Activated CD4-positive, alpha-beta T cell treated with anti-CD3 and anti-CD28 coated beads, Interleukin-2, amount 10 ng/mL, durations not matched to agents 7 days and 5 days (primary cell): ENCODE data around the gene PSRC1. TPM values are rescaled to one million over a fixed set of nuclear protein-coding genes. Genes with fewer than 3 reads are reported as not detected.
"Not testable (repeated sequence)": the region's sequence is repeated elsewhere in the genome, so short reads cannot be mapped to it uniquely, and the experiment has no call there.

Source experiments
- CTCF ChIA-PET: fragments of 350-600 bp; sonication (Branson Sonifier 250); formaldehyde crosslinking; loops from one replicate; lab custom pipeline; 2021; ENCODE audit warnings: antibody characterized with exemption; lab: Charles Lee
- POLR2A ChIA-PET: fragments of 350-600 bp; sonication (Branson Sonifier 250); formaldehyde crosslinking; loops from one replicate; lab custom pipeline; 2021; ENCODE audit warnings: antibody characterized with exemption; lab: Charles Lee
- DNase-seq: peaks from one replicate; pipeline ENCODE4 v3.0.0-alpha.2; 2020
- H3K27ac Mint-ChIP-seq: one replicate; pipeline ENCODE4 v1.8.0; 2021; ENCODE audit warnings: mild to moderate bottlenecking, moderate library complexity, mixed read lengths
- H3K27me3 Mint-ChIP-seq: one replicate; pipeline ENCODE4 v1.8.0; 2021; ENCODE audit warnings: mixed read lengths
- H3K36me3 Mint-ChIP-seq: one replicate; pipeline ENCODE4 v1.8.0; 2021; ENCODE audit warnings: low read depth, mixed read lengths
- H3K4me1 Mint-ChIP-seq: one replicate; pipeline ENCODE4 v1.8.0; 2021; ENCODE audit warnings: mixed read lengths
- H3K4me3 Mint-ChIP-seq: one replicate; pipeline ENCODE4 v1.8.0; 2021; ENCODE audit warnings: mild to moderate bottlenecking, moderate library complexity, mixed read lengths
- H3K9me3 Mint-ChIP-seq: one replicate; pipeline ENCODE4 v1.8.0; 2021; ENCODE audit warnings: mixed read lengths
- total RNA-seq, 2 experiments: library from RNA; stranded (reverse); gene quantifications; one replicate each; pipeline ENCODE4 v1.2.3, GENCODE V29; 2021

PSRC1 gene
- total RNA-seq, 2 experiments from 2014 or later = 32.7 to 34.5 TPM

DNA sequence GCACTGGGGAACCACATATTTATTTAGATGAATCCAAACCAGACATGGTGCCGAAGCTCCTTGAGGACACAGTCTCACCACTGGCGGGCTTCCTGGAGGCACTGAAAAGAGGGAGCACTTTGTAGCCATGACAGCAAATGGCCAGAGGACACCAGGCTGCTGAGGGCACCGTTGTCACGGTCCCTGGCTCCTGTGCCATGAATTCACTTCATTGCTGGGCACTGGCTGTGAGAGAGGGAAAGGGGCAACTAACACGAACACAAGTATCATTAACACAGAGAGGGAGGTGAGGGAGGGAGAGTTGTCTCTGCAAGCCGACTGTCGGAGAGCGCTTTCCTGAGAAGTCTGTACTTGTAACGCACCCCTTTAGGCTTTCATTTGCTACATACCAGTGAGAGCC is 9.4 kb upstream of the PSRC1 start:
- Mint-ChIP-seq H3K27me3 (peaks cover 19% of the 10 kb centered on the region), H3K9me3 (no peaks in the 10 kb centered on the region), H3K4me3 (no peak overlapping the region), H3K4me1 (no peaks in the 10 kb centered on the region), H3K27ac (no peak overlapping the region), H3K36me3 (no peaks in the 10 kb centered on the region)
- ChIA-PET CTCF (interaction anchor here (0.9 to 1.1 kb wide), 3 partner anchors 13 to 25 kb away, joined by 3 to 4 read pairs (median 4); no protein-coding TSS in a partner anchor), POLR2A (no interaction called here)
- DNase-seq = no peak

DNA sequence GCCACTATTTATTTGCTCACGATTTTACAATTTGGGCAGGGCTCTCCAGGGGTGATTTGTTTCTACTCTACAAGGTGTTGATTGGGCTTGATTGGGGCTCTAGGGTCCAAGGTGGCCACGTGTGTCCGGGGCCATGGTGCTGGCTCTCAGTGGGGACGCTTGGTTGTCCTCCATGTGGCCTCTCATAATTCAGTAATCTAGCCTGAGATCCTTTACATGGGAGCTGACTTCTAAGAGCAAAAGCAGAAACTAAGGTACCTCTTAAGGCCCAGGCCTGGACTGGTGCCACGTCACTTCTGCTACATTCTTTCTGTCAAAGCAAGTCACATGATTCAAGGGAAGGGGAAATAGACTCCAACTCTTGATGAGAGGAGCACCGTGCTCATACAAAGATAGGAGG is 8.1 kb upstream of the PSRC1 start:
- CTCF ChIA-PET = no interaction called here
- no peak overlapping the region for H3K4me3 Mint-ChIP-seq

GRCh38 chr1:109290137-109290536 is 7.2 kb upstream of the PSRC1 start:
- no peaks in the 10 kb centered on the region for H3K9me3 Mint-ChIP-seq
- CTCF ChIA-PET = no interaction called here
- DNase-seq = no peak
- no peak overlapping the region for H3K27ac Mint-ChIP-seq
- H3K4me1 Mint-ChIP-seq = no peaks in the 10 kb centered on the region
- H3K36me3 Mint-ChIP-seq = no peaks in the 10 kb centered on the region
- H3K4me3 Mint-ChIP-seq = no peak overlapping the region
- POLR2A ChIA-PET = no interaction called here
- H3K27me3 Mint-ChIP-seq = peaks cover 14% of the 10 kb centered on the region

More for the DNA sequence above, 8.1 kb upstream of the PSRC1 start:
- Mint-ChIP-seq H3K9me3 (no peaks in the 10 kb centered on the region), H3K36me3 (no peaks in the 10 kb centered on the region), H3K4me1 (no peaks in the 10 kb centered on the region), H3K27ac (no peak overlapping the region), H3K27me3 (peaks cover 19% of the 10 kb centered on the region)
- DNase-seq = no peak
- POLR2A ChIA-PET = no interaction called here

- POLR2A ChIA-PET, H3K4me3 Mint-ChIP-seq, CTCF ChIA-PET, H3K27ac Mint-ChIP-seq, H3K9me3 Mint-ChIP-seq, DNase-seq, H3K36me3 Mint-ChIP-seq, H3K27me3 Mint-ChIP-seq: not testable (repeated sequence)
- H3K4me1 Mint-ChIP-seq = peaks cover 20% of the 10 kb centered on the region
Observed at GRCh38 chr1:109286762-109287161, 3.8 kb upstream of the PSRC1 start.

DNA sequence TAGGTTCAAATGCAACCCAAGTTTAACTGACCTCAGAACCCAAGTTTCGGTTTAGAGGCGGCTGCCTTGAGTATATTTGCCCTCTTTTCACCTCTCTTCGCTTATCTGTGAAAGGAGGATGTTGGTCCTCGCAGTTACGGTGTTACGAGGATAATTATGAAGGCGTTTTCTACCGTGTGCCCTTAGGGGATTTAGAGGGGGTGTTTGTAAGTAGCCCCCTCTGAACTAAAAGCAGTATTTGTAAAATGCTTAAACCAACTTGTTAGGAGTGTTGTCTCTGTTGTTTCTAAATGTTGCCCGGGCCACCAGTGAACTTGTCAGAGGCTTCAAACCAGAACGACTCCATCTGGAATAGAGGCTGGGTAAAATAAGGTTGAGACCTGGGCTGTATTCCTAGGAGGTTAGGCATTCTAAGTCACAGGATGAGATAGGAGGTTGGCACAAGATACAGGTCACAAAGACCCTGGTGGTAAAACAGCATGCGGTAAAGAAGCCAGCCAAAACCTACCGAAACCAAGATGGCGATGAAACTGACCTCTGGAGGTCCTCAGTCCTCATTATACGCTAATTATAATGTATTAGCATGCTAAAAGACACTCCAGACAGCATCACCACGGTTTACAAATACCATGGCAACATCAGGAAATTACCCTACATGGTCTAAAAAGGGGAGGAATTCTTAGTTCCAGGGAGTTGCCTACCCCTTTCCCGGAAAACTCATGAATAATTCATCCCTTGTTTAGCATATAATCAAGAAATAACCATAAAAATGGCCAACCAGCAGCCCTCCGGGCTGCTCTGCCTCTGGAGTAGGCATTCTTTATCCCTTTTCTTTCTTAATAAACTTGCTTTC is 1.0 kb upstream of the PSRC1 start:
- ChIA-PET POLR2A (no interaction called here), CTCF (interaction anchor here (1.2 to 1.6 kb wide), 2 partner anchors 20 to 248 kb away, joined by 5 to 7 read pairs; no protein-coding TSS in a partner anchor)
- peak overlapping the region; percentile 100 for H3K4me3 Mint-ChIP-seq
- peaks cover 30% of the 10 kb centered on the region for H3K4me1 Mint-ChIP-seq
- peak overlapping the region; percentile 96 for H3K27ac Mint-ChIP-seq
- DNase-seq = no peak
- H3K27me3 Mint-ChIP-seq = peaks cover 6% of the 10 kb centered on the region
- H3K9me3 Mint-ChIP-seq = no peaks in the 10 kb centered on the region
- peaks cover 26% of the 10 kb centered on the region for H3K36me3 Mint-ChIP-seq

GRCh38 chr1:109282497-109282951 is 421 bp downstream of the PSRC1 start:
- CTCF ChIA-PET = interaction anchor here (0.8 to 7.7 kb wide), 9 partner anchors 13 to 253 kb away, joined by 3 to 50 read pairs (median 4); partner anchors contain the start of genes AMIGO1 and SORT1
- Mint-ChIP-seq H3K4me3 (peak overlapping the region; percentile 100), H3K36me3 (peaks cover 27% of the 10 kb centered on the region), H3K4me1 (peaks cover 32% of the 10 kb centered on the region), H3K27me3 (no peaks in the 10 kb centered on the region), H3K9me3 (no peaks in the 10 kb centered on the region), H3K27ac (peak overlapping the region; percentile 96)
- POLR2A ChIA-PET = no interaction called here
- no peak for DNase-seq

- H3K27me3 Mint-ChIP-seq = no peaks in the 10 kb centered on the region
- peak overlapping the region; percentile 100 for H3K4me3 Mint-ChIP-seq
- DNase-seq = no peak
- peaks cover 37% of the 10 kb centered on the region for H3K4me1 Mint-ChIP-seq
- POLR2A ChIA-PET = no interaction called here
- CTCF ChIA-PET = interaction anchor here (1.0 to 7.7 kb wide), 4 partner anchors 12 to 253 kb away, joined by 3 to 50 read pairs (median 4); partner anchors contain the start of gene SORT1
- H3K27ac Mint-ChIP-seq = peak overlapping the region; percentile 96
- H3K36me3 Mint-ChIP-seq = peaks cover 27% of the 10 kb centered on the region
- no peaks in the 10 kb centered on the region for H3K9me3 Mint-ChIP-seq
Observed at GRCh38 chr1:109281680-109282496, 1.1 kb downstream of the PSRC1 start.

GRCh38 chr1:109280862-109281261 is 2.1 kb downstream of the PSRC1 start:
- no peak for DNase-seq
- Mint-ChIP-seq H3K36me3 (peaks cover 27% of the 10 kb centered on the region), H3K27me3 (no peaks in the 10 kb centered on the region), H3K4me1 (peaks cover 37% of the 10 kb centered on the region), H3K4me3 (peak overlapping the region; percentile 100), H3K9me3 (no peaks in the 10 kb centered on the region), H3K27ac (no peak overlapping the region)
- ChIA-PET POLR2A (no interaction called here), CTCF (interaction anchor here (7.7 kb wide), 1 partner anchor 119 kb away, joined by 50 read pairs; the partner anchor contains the start of gene SORT1)

DNA sequence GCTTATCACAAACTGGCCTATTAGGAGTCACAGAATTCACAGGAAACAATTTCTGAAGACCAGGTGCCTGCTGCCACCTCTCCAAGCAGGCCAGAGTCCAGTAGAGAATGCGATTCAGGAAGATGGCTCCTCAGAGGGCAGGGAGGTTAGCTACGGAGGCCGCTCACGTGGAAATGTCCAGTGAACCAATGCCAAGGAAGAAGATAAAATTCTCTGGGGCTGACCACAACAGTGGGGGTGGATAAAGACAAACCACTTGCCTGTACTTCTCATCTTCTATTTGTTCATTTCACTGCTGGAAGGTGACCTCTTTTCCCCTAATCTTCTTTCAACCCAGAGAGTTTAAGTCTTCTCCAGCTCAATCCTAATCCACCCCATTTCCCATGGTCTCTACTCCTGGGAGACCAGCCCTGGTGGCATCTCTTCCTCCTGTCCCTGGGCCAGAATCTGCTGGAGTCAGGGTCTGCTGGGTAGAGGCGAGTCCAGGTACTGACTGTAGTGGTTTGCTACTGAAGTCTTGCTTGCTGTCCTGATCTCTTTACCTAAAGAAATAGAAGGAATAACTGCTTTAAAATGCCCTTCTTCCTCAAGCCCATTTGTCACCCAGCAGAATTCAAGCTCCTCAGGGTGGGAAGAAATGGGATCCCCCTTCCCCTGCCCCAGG is 3.2 kb downstream of the PSRC1 start:
- peaks cover 42% of the 10 kb centered on the region for H3K4me1 Mint-ChIP-seq
- no peaks in the 10 kb centered on the region for H3K9me3 Mint-ChIP-seq
- H3K27ac Mint-ChIP-seq = no peak overlapping the region
- peaks cover 27% of the 10 kb centered on the region for H3K36me3 Mint-ChIP-seq
- no peak overlapping the region for H3K4me3 Mint-ChIP-seq
- H3K27me3 Mint-ChIP-seq = no peaks in the 10 kb centered on the region
- ChIA-PET POLR2A (no interaction called here), CTCF (interaction anchor here (0.7 to 7.7 kb wide), 7 partner anchors 13 to 1515 kb away, joined by 3 to 50 read pairs (median 4); partner anchors contain the start of gene SORT1)
- no peak for DNase-seq

DNA sequence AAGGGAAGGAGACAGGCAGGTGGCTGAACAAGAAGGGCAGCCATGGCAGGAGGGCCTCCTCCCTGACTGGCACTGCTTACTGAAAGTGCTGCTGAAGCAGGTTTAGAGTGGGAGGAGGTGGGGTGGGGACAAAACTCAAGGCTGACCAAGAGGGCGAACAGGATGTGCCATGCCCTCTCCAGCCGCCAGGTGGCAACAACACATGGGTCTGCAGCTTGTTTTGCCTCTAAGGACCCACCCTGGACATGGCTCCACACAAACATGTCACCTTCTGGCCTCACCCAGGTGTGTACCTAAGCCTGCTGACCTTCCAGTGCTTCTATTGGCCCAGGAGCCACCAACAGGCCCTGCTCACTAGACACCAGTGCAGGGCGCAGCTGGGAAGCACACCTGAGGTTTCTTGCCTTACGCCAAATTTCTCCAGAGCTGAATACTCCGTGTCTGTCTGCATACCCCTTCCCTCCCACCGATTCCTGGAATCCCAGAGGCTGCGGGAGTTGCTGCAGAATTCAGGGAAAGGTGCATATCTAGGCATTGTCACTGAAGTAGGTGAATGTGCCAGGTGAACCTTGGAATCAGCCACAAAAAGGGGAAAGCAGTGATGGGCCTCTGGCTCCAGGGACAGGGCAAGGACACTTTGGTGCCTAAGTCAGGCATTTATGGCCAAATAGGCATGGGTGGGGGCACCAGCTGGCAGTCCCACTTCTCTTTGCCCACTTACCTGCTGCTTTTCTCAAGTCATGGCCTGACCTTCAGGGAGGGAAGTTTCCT is 5.3 kb downstream of the PSRC1 start:
- ChIA-PET POLR2A (interaction anchor here (1.1 kb wide), 1 partner anchor 121 kb away, joined by 7 read pairs; no protein-coding TSS in a partner anchor), CTCF (interaction anchor here (0.6 to 7.7 kb wide), 16 partner anchors 10 to 707 kb away, joined by 3 to 50 read pairs (median 4); partner anchors contain the start of genes AHCYL1 and SORT1)
- DNase-seq = peak; percentile 66
- Mint-ChIP-seq H3K27me3 (no peaks in the 10 kb centered on the region), H3K36me3 (peaks cover 25% of the 10 kb centered on the region), H3K27ac (no peak overlapping the region), H3K9me3 (no peaks in the 10 kb centered on the region), H3K4me3 (no peak overlapping the region), H3K4me1 (peaks cover 38% of the 10 kb centered on the region)

DNA sequence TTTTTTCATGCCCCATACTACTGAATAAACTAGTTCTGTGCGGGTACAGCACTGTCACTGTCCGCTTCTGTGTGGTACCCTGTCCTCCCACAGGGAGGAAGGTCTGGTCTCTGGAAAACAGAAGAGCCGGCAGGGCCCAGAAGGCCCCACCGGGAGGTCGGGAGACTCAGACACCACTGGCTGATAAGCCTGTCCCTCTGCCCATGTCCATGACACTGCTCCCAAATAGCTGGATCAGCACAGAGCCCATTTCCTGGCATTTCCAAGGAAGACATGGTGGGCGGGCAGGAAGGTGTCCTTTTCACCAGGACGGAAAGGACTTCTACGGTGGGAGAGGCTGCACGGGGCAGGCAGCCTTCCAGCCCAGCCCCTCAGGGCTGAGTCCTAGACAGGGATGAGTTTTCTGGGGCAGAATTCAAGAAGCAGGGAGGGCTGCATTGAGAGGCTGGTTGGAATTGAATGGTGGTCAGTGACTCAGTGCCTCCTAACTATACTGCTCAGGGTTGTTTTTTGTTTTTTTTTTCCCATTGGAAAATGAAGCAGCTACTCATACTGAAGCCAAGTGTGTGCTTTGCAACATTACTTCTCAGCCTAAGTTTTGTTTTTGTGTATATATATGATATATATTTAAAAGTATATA is 7.1 kb downstream of the PSRC1 start:
- no peak for DNase-seq
- POLR2A ChIA-PET = no interaction called here
- CTCF ChIA-PET = interaction anchor here (1.8 to 7.7 kb wide), 4 partner anchors 12 to 124 kb away, joined by 9 to 50 read pairs (median 10); partner anchors contain the start of gene SORT1
- Mint-ChIP-seq H3K27ac (no peak overlapping the region), H3K4me3 (no peak overlapping the region), H3K4me1 (peaks cover 23% of the 10 kb centered on the region), H3K9me3 (no peaks in the 10 kb centered on the region), H3K27me3 (no peaks in the 10 kb centered on the region), H3K36me3 (peaks cover 12% of the 10 kb centered on the region)
